HG02870 (cell line): ENCODE results near the gene CHST2.
A peak's percentile ranks its signal among the peaks of the same experiment; 100 is the strongest.

Source experiments
- ATAC-seq: cut with Tn5 transposase; IDR thresholded peaks from one replicate; pipeline ENCODE4 v1.9.1; 2021; ENCODE audit warnings: mild to moderate bottlenecking, moderate library complexity; ENCODE audit not compliant: unreplicated experiment

Gene CHST2

DNA sequence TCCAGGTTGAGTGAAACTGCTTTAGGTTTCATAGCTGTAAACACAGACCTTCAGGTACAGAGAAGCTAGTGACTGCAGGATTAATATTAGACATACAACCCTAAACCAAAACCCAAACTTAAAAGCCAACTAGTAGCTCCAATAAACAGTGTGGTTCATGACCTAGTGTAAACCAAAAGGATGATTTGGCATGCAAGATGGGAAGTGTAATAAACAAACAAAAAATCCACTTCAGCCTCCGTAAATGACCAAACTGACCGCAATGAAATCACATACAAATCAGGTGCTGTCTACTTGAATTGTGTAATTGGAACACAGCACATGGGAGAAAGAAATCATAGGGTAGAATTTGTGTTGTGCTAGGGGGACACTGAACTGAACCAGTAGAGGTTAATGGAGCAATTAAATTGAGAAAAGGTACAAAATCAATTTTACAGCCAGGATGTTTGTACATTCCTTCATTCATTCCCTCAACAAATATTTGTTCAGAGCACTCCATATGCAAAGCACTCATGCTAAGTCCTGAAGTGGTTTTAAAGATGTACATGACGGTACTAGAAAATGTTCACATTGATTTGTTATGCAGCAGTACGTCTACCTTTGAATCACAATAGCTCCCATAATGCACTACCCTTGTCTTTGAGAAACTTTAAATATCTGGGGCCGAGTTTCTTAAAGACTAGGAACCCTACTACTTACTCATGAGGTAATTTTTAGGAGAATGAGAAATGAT lies 21.4 kb upstream of the CHST2 start:
- no peak for ATAC-seq

DNA sequence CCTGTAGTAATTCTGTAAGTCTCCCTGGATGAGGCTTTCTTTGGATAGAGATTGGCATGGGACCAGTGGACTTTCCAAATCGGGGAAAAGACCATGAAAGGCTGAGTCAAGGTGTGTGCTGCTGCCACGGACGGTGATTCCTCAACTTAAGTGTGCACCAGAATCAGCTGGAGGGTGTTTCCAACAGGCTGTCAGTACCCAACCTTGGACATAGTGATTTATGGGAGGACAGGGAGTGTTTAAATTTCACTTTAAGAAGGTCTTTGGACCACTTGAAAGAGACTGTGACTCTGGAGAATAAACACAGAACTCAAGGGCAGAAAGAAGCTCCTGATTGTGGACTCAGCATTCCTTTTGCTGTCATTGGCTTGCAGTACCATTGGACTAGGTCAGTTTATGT lies 20.4 kb upstream of the CHST2 start:
- no peak for ATAC-seq

- ATAC-seq: no peak
Measured at GRCh38 chr3:143099690-143100089, 19.9 kb upstream of the CHST2 start.

GRCh38 chr3:143100451-143100850 lies 19.1 kb upstream of the CHST2 start:
- no peak for ATAC-seq

GRCh38 chr3:143101792-143102381 lies 17.7 kb upstream of the CHST2 start:
- ATAC-seq: no peak

DNA sequence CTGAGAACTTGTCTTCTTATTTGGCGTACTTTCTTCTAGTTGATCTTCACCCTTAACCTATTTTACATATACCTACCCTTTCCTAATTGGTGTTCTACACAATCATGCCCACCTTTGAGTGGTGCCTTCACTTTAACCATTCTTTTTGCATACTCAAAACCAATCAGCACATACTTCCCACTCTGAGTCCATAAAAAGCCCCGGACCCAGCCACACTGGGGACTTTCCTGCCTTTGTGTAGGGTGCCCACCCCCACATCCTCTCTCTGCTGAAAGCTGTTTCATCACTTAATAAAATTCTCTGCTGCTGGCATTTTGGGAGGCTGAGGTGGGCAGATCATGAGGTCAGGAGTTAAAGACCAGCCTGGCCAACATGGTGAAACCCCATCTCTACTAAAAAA lies 15.9 kb upstream of the CHST2 start:
- peak; percentile 69 for ATAC-seq

- no peak for ATAC-seq
Measured at GRCh38 chr3:143105170-143105569, 14.4 kb upstream of the CHST2 start.

DNA sequence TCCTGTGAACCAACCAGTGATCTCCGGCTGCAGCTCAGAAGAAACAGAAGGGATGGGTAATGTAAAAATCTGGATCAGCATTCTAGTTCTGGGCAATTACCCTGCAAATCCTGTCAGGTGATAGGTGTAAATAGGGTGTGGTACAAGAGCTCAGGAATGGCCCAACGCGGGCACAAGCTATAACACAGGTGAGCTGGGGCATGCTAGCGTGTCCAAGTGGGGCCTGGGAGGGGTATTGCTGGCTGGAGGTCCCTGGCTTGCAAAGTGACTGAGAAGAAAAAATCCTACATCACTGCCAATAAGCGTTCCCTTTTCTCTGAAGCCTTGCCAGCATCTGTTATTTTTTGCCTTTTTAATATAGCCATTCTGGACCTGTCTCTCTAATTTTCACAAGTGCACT lies 9.7 kb upstream of the CHST2 start:
- no peak for ATAC-seq

DNA sequence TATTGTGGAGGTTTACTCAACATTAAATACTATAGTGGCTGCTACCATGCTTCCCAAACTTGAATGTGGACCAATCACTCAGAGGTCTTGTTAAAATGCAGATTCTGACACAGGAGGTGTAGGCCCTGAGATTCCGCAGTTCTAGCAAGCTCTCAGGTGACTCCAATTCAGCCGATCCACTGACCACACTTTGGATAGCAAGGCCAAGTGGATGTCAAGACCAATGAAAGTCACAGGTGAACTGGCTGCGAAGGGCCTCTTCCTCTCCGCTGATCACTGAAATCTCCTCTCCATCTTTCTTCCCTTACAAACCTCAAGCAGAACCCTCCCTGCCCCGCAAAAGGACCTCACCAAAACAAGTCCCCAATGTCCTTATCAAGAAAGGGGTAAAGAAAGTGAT lies 9.2 kb upstream of the CHST2 start:
- no peak for ATAC-seq

- no peak for ATAC-seq
Measured at GRCh38 chr3:143118630-143119008, 952 bp upstream of the CHST2 start.

- peak; percentile 6 for ATAC-seq
Measured at GRCh38 chr3:143119974-143120715, 574 bp downstream of the CHST2 start.

GRCh38 chr3:143120716-143121240 lies 1.2 kb downstream of the CHST2 start:
- ATAC-seq: peak; percentile 25

GRCh38 chr3:143121241-143122088 lies 1.9 kb downstream of the CHST2 start:
- ATAC-seq: no peak

GRCh38 chr3:143122089-143122430 lies 2.5 kb downstream of the CHST2 start:
- no peak for ATAC-seq

- ATAC-seq: no peak
Measured at GRCh38 chr3:143122608-143123352, 3.2 kb downstream of the CHST2 start.

GRCh38 chr3:143123353-143123984 lies 3.9 kb downstream of the CHST2 start:
- ATAC-seq: peak; percentile 30

GRCh38 chr3:143124601-143125520 lies 5.3 kb downstream of the CHST2 start:
- ATAC-seq: no peak

GRCh38 chr3:143127801-143128200 lies 8.2 kb downstream of the CHST2 start:
- no peak for ATAC-seq
